ENCODE data around the gene SPRR1A. TPM values are rescaled to one million over a fixed set of nuclear protein-coding genes. Genes with fewer than 3 reads are reported as not detected.
A peak's percentile ranks its signal among the peaks of the same experiment; 100 is the strongest.

Gene SPRR1A
- total RNA-seq, 3 donors from 2014 or later = not detected

GRCh38 chr1:153030895-153031294 lies 47.0 kb downstream of the SPRR1A start, which contains the start of gene SPRR1B:
Gene SPRR1B, plus strand, starts transcription at chr1:153031203. Its CDS starts 1,143 bp downstream, at chr1:153032346.
- no peaks in the 10 kb centered on the region for H3K36me3 Mint-ChIP-seq (ENCODE audit: insufficient read depth)
- H3K9me3 Mint-ChIP-seq = no peaks in the 10 kb centered on the region

GRCh38 chr1:153032073-153032472 lies 48.2 kb downstream of the SPRR1A start:
- H3K4me3 Mint-ChIP-seq = no peak overlapping the region
- no peaks in the 10 kb centered on the region for H3K36me3 Mint-ChIP-seq (ENCODE audit: insufficient read depth)
- H3K27me3 Mint-ChIP-seq (ENCODE audit: low read depth) = peaks cover 10% of the 10 kb centered on the region
- DNase-seq (no peak), ATAC-seq (no peak)
- no peaks in the 10 kb centered on the region for H3K4me1 Mint-ChIP-seq (ENCODE audit: low read depth)
- no peaks in the 10 kb centered on the region for H3K9me3 Mint-ChIP-seq

More at GRCh38 chr1:153030895-153031294, 47.0 kb downstream of the SPRR1A start, which contains the start of gene SPRR1B:
- Mint-ChIP-seq H3K4me1 (ENCODE audit: low read depth) (no peaks in the 10 kb centered on the region), H3K27me3 (ENCODE audit: low read depth) (peaks cover 13% of the 10 kb centered on the region), H3K4me3 (no peak within 1 kb of the TSS)
- no peak for ATAC-seq
- no peak for DNase-seq

GRCh38 chr1:153032677-153033308 lies 48.9 kb downstream of the SPRR1A start:
- no peak for DNase-seq
- peak; percentile 27 to 50 for ATAC-seq
- Mint-ChIP-seq H3K9me3 (no peaks in the 10 kb centered on the region), H3K4me1 (ENCODE audit: low read depth) (no peaks in the 10 kb centered on the region), H3K4me3 (no peak overlapping the region), H3K27me3 (ENCODE audit: low read depth) (peaks cover 10% of the 10 kb centered on the region), H3K36me3 (ENCODE audit: insufficient read depth) (no peaks in the 10 kb centered on the region)

GRCh38 chr1:153035211-153035610 lies 51.3 kb downstream of the SPRR1A start:
- H3K4me1 Mint-ChIP-seq (ENCODE audit: low read depth) = no peaks in the 10 kb centered on the region
- no peaks in the 10 kb centered on the region for H3K9me3 Mint-ChIP-seq
- ATAC-seq (no peak), DNase-seq (no peak)
- H3K27me3 Mint-ChIP-seq (ENCODE audit: low read depth) = peaks cover 11% of the 10 kb centered on the region
- no peaks in the 10 kb centered on the region for H3K36me3 Mint-ChIP-seq (ENCODE audit: insufficient read depth)
- H3K4me3 Mint-ChIP-seq = no peak overlapping the region

Other genes starting within 250 kb of the SPRR1A start
- not detected for gene KPRP, start 226.1 kb upstream of the SPRR1A start, total RNA-seq
- gene LCE1F, start 208.9 kb upstream of the SPRR1A start, total RNA-seq = not detected
- not detected for gene LCE1E, start 197.8 kb upstream of the SPRR1A start, total RNA-seq
- not detected for gene LCE1D, start 187.4 kb upstream of the SPRR1A start, total RNA-seq
- not detected for gene LCE1C, start 177.4 kb upstream of the SPRR1A start, total RNA-seq
- not detected for gene LCE1B, start 172.1 kb upstream of the SPRR1A start, total RNA-seq
- not detected for gene LCE1A, start 156.6 kb upstream of the SPRR1A start, total RNA-seq
- gene LCE6A, start 141.2 kb upstream of the SPRR1A start, total RNA-seq = not detected
- not detected for gene LCE7A, start 124.1 kb upstream of the SPRR1A start, total RNA-seq
- not detected for gene SMCP, start 105.8 kb upstream of the SPRR1A start, total RNA-seq
- not detected for gene IVL, start 75.5 kb upstream of the SPRR1A start, total RNA-seq
- not detected for gene SPRR5, start 36.9 kb upstream of the SPRR1A start, total RNA-seq
- gene SPRR4, start 13.4 kb upstream of the SPRR1A start, total RNA-seq = not detected
- not detected for gene SPRR3, start 17.7 kb downstream of the SPRR1A start, total RNA-seq
- not detected for gene SPRR1B, start 47.1 kb downstream of the SPRR1A start, total RNA-seq
- not detected for gene SPRR2D, start 57.0 kb downstream of the SPRR1A start, total RNA-seq
- not detected for gene SPRR2A, start 73.4 kb downstream of the SPRR1A start, total RNA-seq
- not detected for gene SPRR2B, start 87.5 kb downstream of the SPRR1A start, total RNA-seq
- not detected for gene SPRR2E, start 110.4 kb downstream of the SPRR1A start, total RNA-seq
- not detected for gene SPRR2F, start 129.4 kb downstream of the SPRR1A start, total RNA-seq
- gene SPRR2G, start 166.8 kb downstream of the SPRR1A start, total RNA-seq = not detected
- not detected for gene LELP1, start 219.3 kb downstream of the SPRR1A start, total RNA-seq
- gene PRR9, start 233.5 kb downstream of the SPRR1A start, total RNA-seq = not detected

Measured in activated T-cell treated with anti-CD3 and anti-CD28 coated beads, Interleukin-2, amount 50 U/mL, for 4 hours (primary cell).